Limb (tissue), 2 donors: ENCODE measurements around the gene CDKAL1.
"Not testable (repeated sequence)": the region's sequence is repeated elsewhere in the genome, so short reads cannot be mapped to it uniquely, and the experiment has no call there.

Experiments
- DNase-seq, 2 donors: peaks; one replicate each; pipeline ENCODE4 v3.0.0-alpha.2; 2016; ENCODE audit errors: extremely low spot score in 2 of 2

CDKAL1 gene

GRCh38 chr6:20707870-20708269, 173.6 kb downstream of the CDKAL1 start:
- DNase-seq = no peak

- DNase-seq = no peak
These were observed 174.3 kb downstream of the CDKAL1 start for GRCh38 chr6:20708367-20709124.

- DNase-seq = no peak
These were observed 175.2 kb downstream of the CDKAL1 start for GRCh38 chr6:20709451-20709850.

- no peak for DNase-seq
These were observed 176.1 kb downstream of the CDKAL1 start for GRCh38 chr6:20710341-20710740.

- DNase-seq = no peak
These were observed 177.3 kb downstream of the CDKAL1 start for GRCh38 chr6:20711518-20711917.

- DNase-seq = no peak
These were observed 177.8 kb downstream of the CDKAL1 start for GRCh38 chr6:20712011-20712410.

GRCh38 chr6:20715135-20715806, 181.0 kb downstream of the CDKAL1 start:
- no peak for DNase-seq

- DNase-seq = no peak
These were observed 182.6 kb downstream of the CDKAL1 start for GRCh38 chr6:20716865-20717264.

- no peak for DNase-seq
These were observed 183.5 kb downstream of the CDKAL1 start for GRCh38 chr6:20717743-20718142.

- DNase-seq = no peak
These were observed 184.7 kb downstream of the CDKAL1 start for GRCh38 chr6:20718705-20719653.

- no peak for DNase-seq
These were observed 185.7 kb downstream of the CDKAL1 start for GRCh38 chr6:20719980-20720379.

- not testable (repeated sequence) for DNase-seq
These were observed 186.9 kb downstream of the CDKAL1 start for GRCh38 chr6:20721121-20721520.

- no peak for DNase-seq
These were observed 188.2 kb downstream of the CDKAL1 start for GRCh38 chr6:20722455-20722854.

GRCh38 chr6:20723236-20723635, 189.0 kb downstream of the CDKAL1 start:
- DNase-seq = no peak

GRCh38 chr6:20724443-20725190, 190.4 kb downstream of the CDKAL1 start:
- DNase-seq = no peak

GRCh38 chr6:20725235-20725634, 191.0 kb downstream of the CDKAL1 start:
- not testable (repeated sequence) for DNase-seq

- DNase-seq = no peak
These were observed 194.8 kb downstream of the CDKAL1 start for GRCh38 chr6:20729086-20729485.

GRCh38 chr6:20732362-20732761, 198.1 kb downstream of the CDKAL1 start:
- DNase-seq = not testable (repeated sequence)

- DNase-seq = no peak
These were observed 198.6 kb downstream of the CDKAL1 start for GRCh38 chr6:20732896-20733295.

- no peak for DNase-seq
These were observed 203.7 kb downstream of the CDKAL1 start for GRCh38 chr6:20737912-20738311.

- DNase-seq = no peak
These were observed 205.8 kb downstream of the CDKAL1 start for GRCh38 chr6:20740088-20740487.
